ENCODE results near the gene HSD11B1L.

HSD11B1L gene

DNA sequence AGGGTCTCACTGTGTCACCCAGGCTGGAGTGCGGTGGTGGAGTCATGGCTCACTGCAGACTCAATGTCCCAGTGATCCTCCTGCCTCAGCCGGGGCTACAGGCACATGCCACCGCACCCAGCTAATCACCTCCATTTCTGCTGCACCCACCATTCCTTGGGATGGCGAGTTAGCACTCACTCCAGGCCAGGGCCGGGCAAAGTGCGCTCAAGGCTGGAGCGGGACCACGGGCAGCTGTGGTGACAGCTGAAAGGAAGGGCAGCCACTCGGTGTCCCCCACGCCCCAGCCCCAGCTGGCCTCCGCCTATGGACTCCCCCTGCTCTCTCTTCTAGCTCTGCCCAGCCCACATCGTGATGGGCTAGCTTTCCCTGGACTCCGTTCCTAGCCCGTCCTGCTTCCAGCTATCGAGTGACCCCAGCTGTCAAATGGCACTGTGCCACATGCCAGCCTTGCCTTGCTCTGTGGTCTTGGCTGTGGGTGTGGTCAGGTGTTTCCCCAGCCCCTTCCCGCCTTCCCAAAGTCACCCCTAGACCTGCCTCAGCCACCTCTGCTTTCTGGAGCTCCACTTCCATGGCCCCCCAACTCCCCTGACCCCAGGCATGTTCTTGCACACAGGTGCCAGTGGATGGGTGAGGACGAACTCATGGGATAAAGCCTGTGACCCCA is 4.6 kb upstream of the HSD11B1L start:
- Mint-ChIP-seq H3K4me1 (peaks cover 14% of the 10 kb centered on the region), H3K36me3 (peaks cover 19% of the 10 kb centered on the region)

DNA sequence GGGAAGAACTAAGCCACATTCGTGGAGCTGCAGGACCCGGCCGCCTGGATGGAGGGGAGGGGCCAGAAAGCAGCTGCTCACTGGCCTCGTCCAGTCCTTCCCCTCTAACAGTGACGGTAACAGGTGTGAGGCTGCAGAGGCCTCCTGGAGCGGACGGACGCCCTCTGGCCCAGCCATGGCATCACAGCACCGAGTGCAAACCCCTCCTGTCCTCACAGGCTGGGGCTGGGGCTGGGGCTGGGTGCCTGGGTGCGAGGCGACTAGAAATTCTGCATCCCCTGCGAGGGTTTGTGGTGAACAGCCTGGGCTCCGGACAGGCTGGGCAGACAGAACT is 4.1 kb upstream of the HSD11B1L start:
- Mint-ChIP-seq H3K27me3 (peaks cover 9% of the 10 kb centered on the region), H3K36me3 (peaks cover 16% of the 10 kb centered on the region), H3K27ac (peak overlapping the region; percentile 45), H3K9me3 (no peaks in the 10 kb centered on the region), H3K4me1 (peaks cover 19% of the 10 kb centered on the region), H3K4me3 (no peak overlapping the region)
- CTCF ChIA-PET: no interaction called here
- DNase-seq: no peak

More for the DNA sequence above, 4.6 kb upstream of the HSD11B1L start:
- H3K9me3 Mint-ChIP-seq: no peaks in the 10 kb centered on the region
- H3K27ac Mint-ChIP-seq: peak overlapping the region; percentile 45
- DNase-seq: no peak
- H3K27me3 Mint-ChIP-seq: peaks cover 7% of the 10 kb centered on the region
- H3K4me3 Mint-ChIP-seq: no peak overlapping the region
- CTCF ChIA-PET: no interaction called here

DNA sequence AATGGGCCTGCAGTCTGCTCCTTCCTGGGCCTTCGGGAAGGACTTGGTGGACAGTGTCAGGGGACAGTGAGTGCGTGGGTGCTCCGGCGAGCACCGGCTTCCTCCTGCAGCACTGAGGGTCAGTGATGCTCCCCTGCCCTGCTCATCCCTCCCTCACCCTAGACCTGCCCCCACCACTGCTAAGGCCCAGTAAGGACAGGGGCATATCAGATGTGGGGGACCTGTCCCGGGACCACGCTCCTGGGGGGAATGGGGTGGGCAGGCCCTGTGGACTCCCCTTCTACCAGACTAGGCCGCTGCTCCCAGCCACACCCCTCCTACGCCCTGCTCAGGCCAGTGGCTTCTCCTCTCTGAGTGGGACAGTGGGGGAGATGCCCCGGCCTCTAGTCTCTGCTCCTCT is 3.7 kb upstream of the HSD11B1L start:
- Mint-ChIP-seq H3K36me3 (peaks cover 13% of the 10 kb centered on the region), H3K4me3 (no peak overlapping the region), H3K9me3 (no peaks in the 10 kb centered on the region), H3K27ac (peak overlapping the region; percentile 45), H3K4me1 (peaks cover 22% of the 10 kb centered on the region), H3K27me3 (peaks cover 13% of the 10 kb centered on the region)
- CTCF ChIA-PET: interaction anchor here (1.5 kb wide), 1 partner anchor 13 kb away, joined by 4 read pairs; the partner anchor contains the start of gene RPL36
- DNase-seq: no peak

DNA sequence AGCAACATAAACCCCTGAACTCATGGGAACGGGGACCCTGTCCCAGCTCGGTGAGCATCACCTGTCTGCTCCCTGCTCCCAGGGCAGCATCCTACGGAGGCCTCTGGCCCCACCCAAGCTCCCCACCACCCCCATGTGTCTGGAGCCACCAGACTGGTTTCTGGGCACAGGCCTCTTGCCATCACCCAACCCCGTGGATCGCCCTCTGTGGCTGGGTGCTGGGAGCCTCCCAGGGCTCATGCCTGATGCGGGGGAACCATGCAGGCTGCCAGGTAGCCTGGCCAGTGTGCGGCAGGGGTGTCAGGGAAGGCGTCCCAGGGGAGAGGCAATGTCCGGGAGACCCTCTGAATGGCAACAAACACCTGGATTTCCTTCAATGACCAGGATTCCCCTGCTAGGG is 3.2 kb upstream of the HSD11B1L start:
- H3K27ac Mint-ChIP-seq: no peak overlapping the region
- CTCF ChIA-PET: interaction anchor here (1.5 kb wide), 1 partner anchor 12 kb away, joined by 4 read pairs; the partner anchor contains the start of gene RPL36

DNA sequence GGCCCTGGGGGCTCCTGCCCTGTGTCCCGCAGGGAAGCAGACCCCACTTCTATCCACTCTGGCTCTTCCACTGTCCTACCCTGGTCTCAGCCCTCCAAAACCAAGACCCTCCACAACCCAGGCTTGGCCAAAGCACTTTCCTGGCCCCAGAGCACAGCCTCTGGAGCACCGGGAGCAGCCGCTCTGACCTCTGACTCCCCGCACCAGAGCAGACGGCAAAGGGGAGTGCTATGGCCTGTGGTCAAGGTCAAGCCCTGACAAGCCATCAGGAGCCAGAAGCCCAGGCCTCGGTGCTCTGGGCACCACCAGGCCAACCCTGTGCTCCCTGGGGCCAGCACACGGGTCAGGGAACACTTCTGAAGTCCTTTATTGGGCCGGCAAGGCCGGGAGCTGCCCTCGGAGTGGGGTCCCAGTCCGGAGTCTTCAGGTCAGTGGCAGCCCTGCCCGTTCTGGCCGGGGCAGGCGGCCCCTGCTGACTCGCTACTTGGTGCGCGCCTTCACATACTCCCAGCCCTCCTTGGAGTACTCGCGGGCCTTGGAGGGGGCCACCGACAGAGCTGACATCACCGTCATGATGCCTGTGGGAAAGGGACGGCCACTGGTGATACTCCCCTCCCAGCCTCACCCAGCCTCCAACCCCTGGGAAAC is 2.6 kb upstream of the HSD11B1L start:
- Mint-ChIP-seq H3K9me3 (no peaks in the 10 kb centered on the region), H3K4me1 (peaks cover 25% of the 10 kb centered on the region), H3K36me3 (peaks cover 7% of the 10 kb centered on the region), H3K27me3 (peaks cover 22% of the 10 kb centered on the region), H3K27ac (no peak overlapping the region), H3K4me3 (no peak overlapping the region)
- CTCF ChIA-PET: interaction anchor here (1.5 kb wide), 1 partner anchor 12 kb away, joined by 4 read pairs; the partner anchor contains the start of gene RPL36
- DNase-seq: no peak

More for the DNA sequence above, 3.2 kb upstream of the HSD11B1L start:
- peaks cover 25% of the 10 kb centered on the region for H3K4me1 Mint-ChIP-seq
- H3K27me3 Mint-ChIP-seq: peaks cover 17% of the 10 kb centered on the region
- no peak for DNase-seq
- peaks cover 13% of the 10 kb centered on the region for H3K36me3 Mint-ChIP-seq
- peak overlapping the region; percentile 21 for H3K4me3 Mint-ChIP-seq
- H3K9me3 Mint-ChIP-seq: no peaks in the 10 kb centered on the region

DNA sequence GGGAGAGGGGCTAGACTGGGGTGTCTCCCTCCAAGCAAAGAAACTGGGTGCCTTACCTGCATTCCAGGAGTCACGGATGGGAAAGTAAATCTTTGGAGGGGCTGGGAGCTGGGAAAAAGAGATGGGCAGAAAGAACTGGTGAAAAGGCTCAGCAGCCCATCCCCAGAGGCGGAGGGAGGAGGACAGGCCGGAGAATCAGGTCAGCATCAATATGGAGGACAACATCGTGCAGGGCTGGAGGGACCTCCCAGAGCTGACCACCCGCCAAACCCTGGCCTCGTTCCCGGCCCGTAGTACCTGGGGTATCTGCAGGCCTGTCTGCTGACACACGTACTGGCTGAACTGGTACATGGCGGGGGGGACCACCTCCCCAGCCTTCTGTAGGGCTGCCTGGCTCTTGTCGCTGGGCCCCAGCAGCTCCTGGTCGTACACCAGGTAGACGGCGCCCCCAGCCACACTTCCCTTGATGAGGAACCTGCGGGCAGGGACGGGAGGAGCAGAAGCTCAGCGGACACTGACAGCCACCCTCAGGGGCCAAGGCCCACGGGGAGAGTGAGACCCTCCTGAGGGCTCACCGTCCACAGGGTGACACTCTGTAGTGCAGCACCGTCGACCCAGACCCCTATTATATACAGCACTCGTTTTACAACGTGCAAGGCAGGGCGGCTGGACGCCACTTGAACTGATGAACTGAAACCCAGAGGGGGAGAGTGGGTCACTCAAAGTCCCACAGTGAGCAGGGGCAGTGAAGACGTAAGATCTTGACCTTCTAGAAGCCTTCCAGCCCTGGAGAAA is 1.3 kb upstream of the HSD11B1L start:
- Mint-ChIP-seq H3K27me3 (peaks cover 24% of the 10 kb centered on the region), H3K27ac (peak overlapping the region; percentile 95), H3K9me3 (no peaks in the 10 kb centered on the region), H3K4me1 (peaks cover 25% of the 10 kb centered on the region), H3K36me3 (peaks cover 3% of the 10 kb centered on the region), H3K4me3 (peak overlapping the region; percentile 97)
- CTCF ChIA-PET: interaction anchor here (0.9 kb wide), 1 partner anchor 9 kb away, joined by 3 read pairs; no protein-coding TSS in a partner anchor
- DNase-seq: no peak

DNA sequence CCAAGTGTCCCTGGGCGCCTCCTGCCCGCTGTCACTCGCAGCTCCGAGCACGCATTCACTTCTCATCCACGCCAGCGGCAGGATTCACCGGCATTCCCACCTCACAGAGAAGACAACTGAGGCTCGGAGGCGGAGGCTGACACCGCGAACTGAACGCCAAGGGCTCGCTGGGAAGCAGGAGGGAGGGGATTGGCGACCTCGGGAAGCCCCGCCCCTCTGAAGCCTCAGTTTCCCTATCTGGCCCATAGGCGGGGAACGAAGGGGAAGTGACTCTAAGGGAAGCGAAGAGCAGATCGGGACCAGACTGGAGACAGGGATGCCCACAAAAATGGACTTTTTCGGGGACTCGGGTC is 767 bp upstream of the HSD11B1L start:
- Mint-ChIP-seq H3K27ac (peak overlapping the region; percentile 95), H3K9me3 (no peaks in the 10 kb centered on the region), H3K27me3 (peaks cover 24% of the 10 kb centered on the region), H3K36me3 (peaks cover 3% of the 10 kb centered on the region), H3K4me3 (peak overlapping the region; percentile 97), H3K4me1 (peaks cover 25% of the 10 kb centered on the region)
- CTCF ChIA-PET: interaction anchor here (0.9 kb wide), 1 partner anchor 9 kb away, joined by 3 read pairs; no protein-coding TSS in a partner anchor
- no peak for DNase-seq

DNA sequence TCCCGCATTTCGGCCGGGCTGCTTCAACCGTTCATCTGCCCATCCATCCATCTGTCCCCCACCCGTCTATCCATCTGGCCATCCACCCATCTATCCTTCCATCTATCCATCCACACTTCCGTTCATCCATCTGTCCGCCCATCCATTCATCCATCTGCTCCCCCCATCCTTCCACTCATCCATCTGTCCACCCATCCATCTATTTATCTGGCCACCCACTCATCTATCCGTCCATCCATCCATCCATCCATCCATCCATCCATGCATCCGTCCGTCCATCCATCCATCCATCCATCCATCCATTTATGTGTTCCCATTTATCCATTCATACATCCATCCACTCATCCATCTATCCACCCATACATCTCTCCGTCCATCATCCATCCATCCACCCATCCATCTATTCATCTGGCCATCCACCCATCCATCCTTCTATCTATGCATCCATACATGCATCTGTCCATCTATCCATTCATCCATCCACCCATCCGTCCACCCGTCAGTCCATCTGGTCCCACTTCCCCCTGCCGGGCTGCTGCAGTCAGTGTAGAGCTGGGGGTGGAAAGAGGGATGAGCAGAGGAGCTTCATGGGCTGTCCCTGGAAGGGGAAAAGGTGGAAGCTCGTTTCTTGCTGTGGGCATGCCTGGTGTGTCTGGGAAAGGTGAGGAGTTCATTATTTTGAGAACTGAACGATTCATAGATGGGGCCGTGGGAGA is 722 bp downstream of the HSD11B1L start:
- no peak for DNase-seq
- H3K27me3 Mint-ChIP-seq: peaks cover 26% of the 10 kb centered on the region
- no peaks in the 10 kb centered on the region for H3K36me3 Mint-ChIP-seq
- CTCF ChIA-PET: no interaction called here
- H3K4me3 Mint-ChIP-seq: peak overlapping the region; percentile 64
- no peaks in the 10 kb centered on the region for H3K9me3 Mint-ChIP-seq
- no peak overlapping the region for H3K27ac Mint-ChIP-seq
- H3K4me1 Mint-ChIP-seq: peaks cover 34% of the 10 kb centered on the region

DNA sequence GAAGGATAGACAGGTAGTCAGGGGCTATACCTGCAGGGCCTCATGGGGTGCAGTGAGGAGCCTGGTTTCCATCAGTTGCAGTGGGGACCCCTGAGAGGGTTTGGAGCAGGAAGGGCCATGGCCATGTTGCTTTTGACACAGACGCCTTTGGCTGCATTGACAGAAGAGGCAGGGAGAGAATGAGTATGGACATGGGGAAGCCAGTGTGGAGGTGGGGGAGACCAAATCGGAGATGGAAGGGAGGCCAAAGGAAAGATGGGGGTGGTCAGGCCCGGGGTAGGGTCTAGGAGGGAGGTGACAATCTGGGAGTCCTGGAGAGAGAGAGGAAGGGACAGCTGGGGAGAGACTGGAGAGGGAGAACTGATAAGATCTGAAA is 1.3 kb downstream of the HSD11B1L start:
- peaks cover 28% of the 10 kb centered on the region for H3K27me3 Mint-ChIP-seq
- no peaks in the 10 kb centered on the region for H3K36me3 Mint-ChIP-seq
- DNase-seq: no peak
- no peak overlapping the region for H3K27ac Mint-ChIP-seq
- H3K4me3 Mint-ChIP-seq: peak overlapping the region; percentile 64
- H3K9me3 Mint-ChIP-seq: no peaks in the 10 kb centered on the region
- CTCF ChIA-PET: interaction anchor here (1.0 kb wide), 1 partner anchor 38 kb away, joined by 3 read pairs; the partner anchor contains the start of genes CATSPERD and LONP1
- peaks cover 35% of the 10 kb centered on the region for H3K4me1 Mint-ChIP-seq

DNA sequence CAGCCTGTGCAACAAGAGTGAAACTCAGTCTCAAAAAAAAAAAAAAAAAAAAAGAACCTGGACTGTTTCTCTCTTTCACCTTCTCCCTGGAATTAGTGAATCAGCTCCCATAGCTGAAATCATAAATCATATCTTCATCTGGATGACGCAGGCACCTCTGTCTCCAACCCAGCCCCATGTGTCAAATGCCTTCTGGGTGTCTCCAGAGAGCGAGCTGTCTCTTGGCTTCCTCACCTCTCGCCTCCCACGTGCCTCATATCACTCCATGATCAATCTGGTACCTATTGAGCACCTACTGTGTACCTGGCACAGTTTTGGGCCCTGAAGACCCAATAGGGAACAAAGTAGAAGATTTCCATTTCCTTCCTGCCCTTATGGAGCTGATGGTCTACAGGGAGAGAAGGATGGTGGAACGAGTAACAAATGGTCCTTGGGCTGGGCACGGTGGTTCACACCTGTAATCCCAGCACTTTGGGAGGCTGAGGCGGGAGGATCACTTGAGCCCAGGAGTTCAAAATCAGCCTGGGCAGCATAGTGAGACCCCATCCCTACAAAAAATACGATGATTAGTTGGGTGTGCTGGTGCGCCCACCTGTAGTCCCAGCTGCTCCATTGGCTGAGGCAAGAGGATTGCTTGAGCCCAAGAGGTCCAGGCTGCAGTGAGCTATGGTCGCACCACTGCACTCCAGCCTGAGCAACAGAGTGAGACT is 2.5 kb downstream of the HSD11B1L start:
- peaks cover 28% of the 10 kb centered on the region for H3K27me3 Mint-ChIP-seq
- H3K4me3 Mint-ChIP-seq: peak overlapping the region; percentile 29
- H3K9me3 Mint-ChIP-seq: no peaks in the 10 kb centered on the region
- no peaks in the 10 kb centered on the region for H3K36me3 Mint-ChIP-seq
- peak overlapping the region; percentile 52 for H3K27ac Mint-ChIP-seq
- CTCF ChIA-PET: interaction anchor here (0.6 to 1.0 kb wide), 2 partner anchors 37 to 954 kb away, joined by 3 read pairs; partner anchors contain the start of genes CATSPERD and LONP1
- peaks cover 38% of the 10 kb centered on the region for H3K4me1 Mint-ChIP-seq
- no peak for DNase-seq

DNA sequence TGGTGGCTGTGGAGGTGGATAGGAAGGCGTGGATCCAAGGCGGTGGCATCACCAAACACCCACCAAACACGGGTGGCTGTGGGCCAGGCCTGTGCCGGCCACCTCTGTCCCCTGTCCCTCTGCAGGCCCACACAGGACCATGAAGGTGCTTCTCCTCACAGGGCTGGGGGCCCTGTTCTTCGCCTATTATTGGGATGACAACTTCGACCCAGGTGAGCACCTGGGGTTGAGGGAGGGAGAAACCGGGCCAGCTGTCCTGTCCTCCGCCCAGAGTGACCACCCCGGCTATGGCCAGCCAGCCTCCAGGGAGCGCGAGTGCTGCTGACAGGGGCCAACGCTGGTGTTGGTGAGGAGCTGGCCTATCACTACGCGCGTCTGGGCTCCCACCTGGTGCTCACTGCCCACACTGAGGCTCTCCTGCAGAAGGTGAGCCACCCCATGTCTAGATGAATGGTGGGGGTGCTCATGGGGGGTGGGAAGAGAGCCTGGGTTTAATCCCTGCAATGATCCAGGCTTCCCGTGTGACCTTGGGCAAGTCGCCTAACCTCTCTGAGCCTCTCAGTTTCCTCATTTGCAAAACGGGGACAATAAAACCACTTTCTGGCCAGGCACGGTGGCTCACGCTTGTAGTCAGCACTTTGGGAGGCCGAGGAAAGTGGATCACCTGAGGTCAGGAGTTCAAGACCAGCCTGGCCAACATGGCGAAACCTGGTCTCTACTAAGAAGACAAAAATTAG is 4.0 kb downstream of the HSD11B1L start:
- no peak overlapping the region for H3K27ac Mint-ChIP-seq

DNA sequence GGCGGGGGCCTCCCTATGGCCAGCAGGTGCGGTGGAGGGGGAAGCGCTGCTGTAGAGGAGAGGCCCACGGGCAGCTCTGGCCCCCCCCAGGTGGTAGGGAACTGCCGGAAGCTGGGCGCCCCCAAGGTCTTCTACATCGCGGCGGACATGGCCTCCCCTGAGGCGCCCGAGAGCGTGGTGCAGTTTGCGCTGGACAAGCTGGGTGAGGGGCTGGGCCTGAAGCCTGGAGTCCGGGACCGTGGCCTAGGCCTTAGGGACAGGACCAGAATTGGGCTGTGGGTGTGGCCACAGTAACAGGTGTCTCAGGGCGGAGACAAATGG is 5.5 kb downstream of the HSD11B1L start:
- peaks cover 40% of the 10 kb centered on the region for H3K4me1 Mint-ChIP-seq
- no peak for DNase-seq
- CTCF ChIA-PET: interaction anchor here (1.0 to 1.4 kb wide), 2 partner anchors 118 to 196 kb away, joined by 3 to 4 read pairs; partner anchors contain the start of gene NRTN
- H3K27ac Mint-ChIP-seq: peak overlapping the region; percentile 87
- H3K27me3 Mint-ChIP-seq: peaks cover 29% of the 10 kb centered on the region
- H3K9me3 Mint-ChIP-seq: no peaks in the 10 kb centered on the region
- H3K4me3 Mint-ChIP-seq: peak overlapping the region; percentile 79
- H3K36me3 Mint-ChIP-seq: peaks cover 11% of the 10 kb centered on the region

More for the DNA sequence above, 4.0 kb downstream of the HSD11B1L start:
- CTCF ChIA-PET: no interaction called here
- peaks cover 37% of the 10 kb centered on the region for H3K4me1 Mint-ChIP-seq
- peaks cover 28% of the 10 kb centered on the region for H3K27me3 Mint-ChIP-seq
- H3K9me3 Mint-ChIP-seq: no peaks in the 10 kb centered on the region
- DNase-seq: no peak
- no peak overlapping the region for H3K4me3 Mint-ChIP-seq
- peaks cover under 1% of the 10 kb centered on the region for H3K36me3 Mint-ChIP-seq

Data from activated naive CD4-positive, alpha-beta T cell treated with anti-CD3 and anti-CD28 coated beads, Interleukin-2, amount 10 ng/mL, durations not matched to agents 7 days and 5 days (primary cell).